Stimulated activated CD8-positive, alpha-beta memory T cell treated with anti-CD3 and anti-CD28 coated beads, Interleukin-7, amount 100 ng/mL, for 1 hour (primary cell): ENCODE measurements around the gene THUMPD2.
"Not testable (repeated sequence)": the region's sequence is repeated elsewhere in the genome, so short reads cannot be mapped to it uniquely, and the experiment has no call there.

Experiments
- DNase-seq, 2 donors: peaks; one replicate each; pipeline ENCODE4 v3.0.0-alpha.2; 2020; ENCODE audit warnings: low read depth in 2 of 2

THUMPD2 gene

GRCh38 chr2:39757156-39757555, 21.9 kb downstream of the THUMPD2 start:
- no peak for DNase-seq

GRCh38 chr2:39755466-39755865, 23.6 kb downstream of the THUMPD2 start:
- DNase-seq, result no peak

- no peak for DNase-seq
Observed at GRCh38 chr2:39743269-39743776, 35.7 kb downstream of the THUMPD2 start.

GRCh38 chr2:39741871-39742270, 37.2 kb downstream of the THUMPD2 start:
- DNase-seq, result no peak

GRCh38 chr2:39739386-39739785, 39.7 kb downstream of the THUMPD2 start:
- DNase-seq, result no peak

- no peak for DNase-seq
Observed at GRCh38 chr2:39738936-39739335, 40.1 kb downstream of the THUMPD2 start.

- DNase-seq, result no peak
Observed at GRCh38 chr2:39737661-39738060, 41.4 kb downstream of the THUMPD2 start.

GRCh38 chr2:39736640-39737039, 42.4 kb downstream of the THUMPD2 start:
- DNase-seq, result no peak

- DNase-seq, result no peak
Observed at GRCh38 chr2:39735648-39736047, 43.4 kb downstream of the THUMPD2 start.

GRCh38 chr2:39734445-39734844, 44.6 kb downstream of the THUMPD2 start:
- no peak for DNase-seq

- no peak for DNase-seq
Observed at GRCh38 chr2:39733070-39733674, 45.9 kb downstream of the THUMPD2 start.

GRCh38 chr2:39732482-39732881, 46.6 kb downstream of the THUMPD2 start:
- no peak for DNase-seq

- no peak for DNase-seq
Observed at GRCh38 chr2:39731546-39731945, 47.5 kb downstream of the THUMPD2 start.

- DNase-seq, result no peak
Observed at GRCh38 chr2:39730685-39731302, 48.3 kb downstream of the THUMPD2 start.

GRCh38 chr2:39730276-39730675, 48.8 kb downstream of the THUMPD2 start:
- no peak for DNase-seq

- DNase-seq, result no peak
Observed at GRCh38 chr2:39728941-39729351, 50.1 kb downstream of the THUMPD2 start.

- DNase-seq, result not testable (repeated sequence)
Observed at GRCh38 chr2:39728085-39728484, 51.0 kb downstream of the THUMPD2 start.

- no peak for DNase-seq
Observed at GRCh38 chr2:39725401-39725800, 53.7 kb downstream of the THUMPD2 start.

- DNase-seq, result no peak
Observed at GRCh38 chr2:39724828-39725144, 54.3 kb downstream of the THUMPD2 start.

- no peak for DNase-seq
Observed at GRCh38 chr2:39723946-39724827, 54.9 kb downstream of the THUMPD2 start.

GRCh38 chr2:39723497-39723896, 55.6 kb downstream of the THUMPD2 start:
- DNase-seq, result no peak

- DNase-seq, result no peak
Observed at GRCh38 chr2:39720970-39721369, 58.1 kb downstream of the THUMPD2 start.

- DNase-seq, result no peak
Observed at GRCh38 chr2:39719317-39719716, 59.7 kb downstream of the THUMPD2 start.
